HG03571 (cell line): ENCODE results near the gene RNASE8.

ENCODE experiments used
- ATAC-seq: cut with Tn5 transposase; IDR thresholded peaks from one replicate; pipeline ENCODE4 v1.9.1; 2021; ENCODE audit not compliant: unreplicated experiment

RNASE8 gene

GRCh38 chr14:21103411-21103709 lies 45.7 kb downstream of the RNASE8 start:
- ATAC-seq: no peak

- peak; percentile 87 for ATAC-seq
Observed at GRCh38 chr14:21103710-21104447, 46.3 kb downstream of the RNASE8 start.

- peak; percentile 37 for ATAC-seq
Observed at GRCh38 chr14:21104448-21105060, 46.9 kb downstream of the RNASE8 start.

- no peak for ATAC-seq
Observed at GRCh38 chr14:21105095-21105494, 47.5 kb downstream of the RNASE8 start.

GRCh38 chr14:21106176-21106497 lies 48.5 kb downstream of the RNASE8 start:
- no peak for ATAC-seq

GRCh38 chr14:21106498-21107282 lies 49.1 kb downstream of the RNASE8 start:
- ATAC-seq: no peak

GRCh38 chr14:21107283-21107800 lies 49.7 kb downstream of the RNASE8 start:
- no peak for ATAC-seq
